ENCODE results near the gene IL17RB. TPM values are rescaled to one million over a fixed set of nuclear protein-coding genes. Genes with fewer than 3 reads are reported as not detected.

Gene IL17RB
- total RNA-seq, 1 experiment from 2014 or later, result 9.8 TPM

DNA sequence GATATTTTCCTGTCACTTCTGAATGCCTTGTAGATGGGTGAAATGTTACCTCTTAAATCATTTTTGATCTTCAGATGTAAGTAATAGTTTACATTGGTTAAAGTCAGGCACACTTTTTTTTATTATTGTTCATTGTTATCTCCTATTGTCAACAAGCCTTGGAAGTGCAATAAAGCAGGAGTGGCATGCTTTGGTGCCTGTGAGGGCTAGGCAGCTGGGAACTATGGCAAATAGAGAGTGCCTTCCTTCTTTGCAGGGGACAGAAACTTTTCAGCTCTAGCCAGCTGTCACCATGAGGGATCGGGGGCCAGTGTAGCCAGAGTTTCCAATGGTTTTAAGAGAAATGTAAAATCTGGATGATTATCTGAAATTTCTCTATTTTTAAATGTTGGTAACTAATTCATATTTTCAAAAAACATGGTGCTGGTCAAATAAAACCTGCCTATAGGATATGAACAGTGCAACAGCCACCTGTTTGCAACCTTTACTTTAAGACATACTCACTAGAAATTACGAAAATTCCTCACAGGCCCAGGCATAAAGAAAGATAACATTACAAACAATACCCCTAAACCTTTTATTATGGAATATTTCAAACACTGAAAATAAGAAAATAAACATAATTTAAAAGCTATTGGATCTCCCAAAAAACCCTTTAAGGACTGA is 54.4 kb downstream of the IL17RB start:
- H3K79me1 ChIP-seq (ENCODE audit: insufficient read depth, low read depth, low read length, poor library complexity, severe bottlenecking), result no peaks in the 10 kb centered on the region
- Mint-ChIP-seq H3K27me3 (ENCODE audit: low read depth) (peaks cover 23% of the 10 kb centered on the region), H3K27ac (no peak overlapping the region), H3K4me1 (no peaks in the 10 kb centered on the region), H3K9me3 (no peaks in the 10 kb centered on the region), H3K36me3 (ENCODE audit: insufficient read depth in 1 of 3, low read depth in 3 of 3) (no peaks in the 10 kb centered on the region), H3K4me3 (no peak overlapping the region)
- no peak overlapping the region for H3K4me2 ChIP-seq (ENCODE audit: insufficient read depth, insufficient read length, low read length)
- H3T11ph ChIP-seq (ENCODE audit: low read length), result no peak overlapping the region
- WGBS (ENCODE audit: extremely low coverage, insufficient read length, low lambda C conversion rate), result no CpG with 5 or more reads among the region's 2 CpGs
- H2AFZ ChIP-seq (ENCODE audit: low read length), result no peak overlapping the region
- DNase-seq, result no peak
- no peak overlapping the region for H3K23ac ChIP-seq (ENCODE audit: insufficient read length, low read depth, low read length)
- H4K8ac ChIP-seq (replicated peaks; ENCODE audit: insufficient read length, low read depth, low read length), result no peak overlapping the region
- H3K27ac ChIP-seq (ENCODE audit: insufficient read length, low read depth, low read length), result no peak overlapping the region
- H2BK120ac ChIP-seq (ENCODE audit: low read depth, low read length, poor library complexity, severe bottlenecking), result no peak overlapping the region
- H3K18ac ChIP-seq (ENCODE audit: insufficient read length, low read depth, low read length), result no peak overlapping the region
- no peaks in the 10 kb centered on the region for H3K23me2 ChIP-seq (ENCODE audit: insufficient read length, low read depth, low read length, poor library complexity, severe bottlenecking)
- H2BK12ac ChIP-seq (ENCODE audit: insufficient read length, low read depth, low read length), result no peak overlapping the region
- H4K20me1 ChIP-seq (ENCODE audit: control insufficient read depth, insufficient read depth, insufficient read length), result no peaks in the 10 kb centered on the region
- H3K27me3 ChIP-seq (ENCODE audit: insufficient read depth, low read length), result no peaks in the 10 kb centered on the region
- no peak overlapping the region for H3K9ac ChIP-seq (ENCODE audit: extremely low read depth, insufficient read length, low read length)
- H3K56ac ChIP-seq (ENCODE audit: insufficient read length, low read depth, low read length), result no peak overlapping the region
- H4K91ac ChIP-seq (ENCODE audit: insufficient read length, low read depth, low read length), result no peak overlapping the region
- H3K4ac ChIP-seq (ENCODE audit: low read depth, low read length), result no peak overlapping the region
- H2AK5ac ChIP-seq (ENCODE audit: insufficient read length, low read length), result no peak overlapping the region
- H2BK15ac ChIP-seq (ENCODE audit: low read depth, low read length), result no peak overlapping the region
- no peak overlapping the region for H2BK20ac ChIP-seq (ENCODE audit: low read depth, low read length, poor library complexity, severe bottlenecking)
- H3K9me3 ChIP-seq (ENCODE audit: control insufficient read depth, low read depth, low read length), result no peaks in the 10 kb centered on the region
- no peak overlapping the region for H3K14ac ChIP-seq (ENCODE audit: insufficient read depth, low read length)
- no peak overlapping the region for H2BK5ac ChIP-seq (ENCODE audit: insufficient read length, low read length)
- TF ChIP-seq, protein P1, sequence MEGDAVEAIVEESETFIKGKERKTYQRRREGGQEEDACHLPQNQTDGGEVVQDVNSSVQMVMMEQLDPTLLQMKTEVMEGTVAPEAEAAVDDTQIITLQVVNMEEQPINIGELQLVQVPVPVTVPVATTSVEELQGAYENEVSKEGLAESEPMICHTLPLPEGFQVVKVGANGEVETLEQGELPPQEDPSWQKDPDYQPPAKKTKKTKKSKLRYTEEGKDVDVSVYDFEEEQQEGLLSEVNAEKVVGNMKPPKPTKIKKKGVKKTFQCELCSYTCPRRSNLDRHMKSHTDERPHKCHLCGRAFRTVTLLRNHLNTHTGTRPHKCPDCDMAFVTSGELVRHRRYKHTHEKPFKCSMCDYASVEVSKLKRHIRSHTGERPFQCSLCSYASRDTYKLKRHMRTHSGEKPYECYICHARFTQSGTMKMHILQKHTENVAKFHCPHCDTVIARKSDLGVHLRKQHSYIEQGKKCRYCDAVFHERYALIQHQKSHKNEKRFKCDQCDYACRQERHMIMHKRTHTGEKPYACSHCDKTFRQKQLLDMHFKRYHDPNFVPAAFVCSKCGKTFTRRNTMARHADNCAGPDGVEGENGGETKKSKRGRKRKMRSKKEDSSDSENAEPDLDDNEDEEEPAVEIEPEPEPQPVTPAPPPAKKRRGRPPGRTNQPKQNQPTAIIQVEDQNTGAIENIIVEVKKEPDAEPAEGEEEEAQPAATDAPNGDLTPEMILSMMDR (conservative IDR thresholded peaks at IDR 0.05), result no peak
- no peaks in the 10 kb centered on the region for H3K4me1 ChIP-seq (ENCODE audit: insufficient read depth, low read length)
- H3K79me2 ChIP-seq (ENCODE audit: insufficient read depth, low read length), result no peaks in the 10 kb centered on the region
- no peak overlapping the region for H4K5ac ChIP-seq (ENCODE audit: insufficient read length, low read depth, low read length)

All from H9 (cell line).